DMS79 (cell line): ENCODE data around the gene TMEM19.

Source experiments
- DNase-seq: peaks from one replicate; lab custom pipeline; 2025; lab: John Stamatoyannopoulos, UW

TMEM19 gene

DNA sequence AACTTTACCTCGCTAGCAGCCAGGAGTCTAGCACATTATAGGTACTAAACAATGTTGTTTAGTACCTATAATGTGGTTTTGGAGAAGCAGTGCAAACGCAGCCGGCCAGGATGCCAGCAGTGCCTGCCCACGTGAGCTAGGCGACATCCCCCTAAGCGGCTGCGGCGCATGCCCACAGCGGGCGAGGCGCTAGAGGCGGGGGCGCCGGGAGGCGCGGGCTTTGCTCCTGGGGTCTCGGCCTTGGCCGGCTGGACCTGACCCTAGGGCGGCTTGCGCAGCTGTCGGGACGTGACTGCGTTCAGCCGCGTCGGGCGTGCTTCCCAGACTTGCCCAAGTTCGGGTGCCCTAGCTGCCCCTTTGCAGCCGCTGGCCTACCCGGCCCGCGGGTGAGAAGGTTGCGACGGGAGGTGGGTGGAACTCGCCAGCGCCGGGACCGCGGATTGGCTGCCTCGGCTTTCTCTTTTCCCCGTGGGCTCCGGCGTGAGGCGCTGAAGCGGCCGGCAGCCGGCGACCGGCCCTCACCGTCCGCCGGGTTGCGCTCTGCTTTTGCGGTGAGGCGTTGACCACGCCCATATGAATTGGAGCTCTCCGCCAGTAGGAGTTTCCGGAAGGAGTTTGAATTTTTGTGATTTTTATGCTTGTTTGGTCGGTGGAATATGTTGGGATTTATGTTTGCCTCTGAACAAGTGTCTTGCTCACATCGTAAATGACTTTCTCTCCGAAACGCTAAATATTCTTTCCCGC is at the start of gene TMEM19:
TMEM19 (plus strand) TSS at position 169 of the 744 bp plus-strand sequence. CDS start 599 bp downstream, outside the sequence.
- DNase-seq = no peak

- DNase-seq = peak; percentile 3
Measured at GRCh38 chr12:71636704-71637115, 49.2 kb upstream of the TMEM19 start.

DNA sequence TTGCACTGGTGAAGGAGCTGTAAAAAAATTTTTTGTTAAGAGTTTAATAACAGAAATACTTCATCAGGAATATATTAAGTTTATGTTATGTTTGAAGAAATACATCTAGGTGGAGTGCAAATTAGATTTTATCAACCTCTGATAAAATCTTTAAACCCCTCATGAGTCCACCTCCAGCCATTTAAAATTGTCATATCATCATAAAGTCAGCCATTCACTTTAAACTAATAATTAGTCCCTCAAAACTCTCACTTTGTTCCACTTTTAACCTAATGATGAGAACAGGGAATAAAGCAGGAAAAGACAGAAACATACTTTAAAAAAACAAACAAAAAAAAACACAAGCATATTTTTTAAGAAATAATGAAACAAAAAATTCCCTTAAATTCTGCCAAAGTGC is 47.4 kb upstream of the TMEM19 start:
- no peak for DNase-seq

DNA sequence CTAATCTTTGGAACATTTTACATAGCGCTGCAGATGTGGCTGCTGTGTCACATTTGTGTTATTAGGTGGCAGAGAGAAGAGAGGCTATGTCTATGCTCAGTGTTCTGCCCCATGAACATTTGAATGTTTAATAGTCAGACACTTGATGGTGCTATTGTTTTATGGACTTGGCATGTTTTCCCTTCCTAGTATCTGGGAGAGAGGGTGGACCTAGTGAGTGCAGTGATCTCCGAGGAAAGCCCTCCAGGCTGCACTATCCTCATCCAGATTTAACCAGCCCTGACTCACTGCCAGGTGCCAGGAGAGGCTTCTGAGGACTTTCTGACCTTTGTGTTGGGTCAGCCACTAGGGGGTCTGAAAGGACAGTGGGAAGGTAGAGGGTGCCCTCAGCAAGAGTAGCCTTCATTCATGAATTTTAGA is 46.5 kb upstream of the TMEM19 start:
- peak; percentile 16 for DNase-seq

GRCh38 chr12:71640316-71640715 is 45.6 kb upstream of the TMEM19 start:
- no peak for DNase-seq

GRCh38 chr12:71641390-71641789 is 44.5 kb upstream of the TMEM19 start:
- no peak for DNase-seq

GRCh38 chr12:71642264-71642663 is 43.6 kb upstream of the TMEM19 start:
- no peak for DNase-seq

DNA sequence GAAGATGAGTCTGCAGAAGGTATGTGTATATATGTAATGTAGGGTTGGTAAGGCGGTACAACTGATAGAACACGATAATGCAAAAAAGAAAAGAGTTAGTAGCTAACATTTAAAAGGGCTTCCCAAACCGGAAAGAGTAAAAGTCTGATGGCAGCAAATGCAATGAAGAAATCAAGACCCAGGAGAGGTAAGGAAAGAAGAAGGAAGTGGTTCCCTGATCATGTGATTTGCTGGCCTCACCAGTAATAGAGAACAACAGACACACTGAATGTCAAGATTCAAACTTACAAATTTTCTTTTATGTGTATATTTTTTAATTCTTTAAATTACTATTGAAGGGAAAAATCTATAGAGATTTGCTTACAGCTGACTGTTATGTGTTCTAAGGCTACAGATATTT is 40.6 kb upstream of the TMEM19 start:
- DNase-seq = no peak

DNA sequence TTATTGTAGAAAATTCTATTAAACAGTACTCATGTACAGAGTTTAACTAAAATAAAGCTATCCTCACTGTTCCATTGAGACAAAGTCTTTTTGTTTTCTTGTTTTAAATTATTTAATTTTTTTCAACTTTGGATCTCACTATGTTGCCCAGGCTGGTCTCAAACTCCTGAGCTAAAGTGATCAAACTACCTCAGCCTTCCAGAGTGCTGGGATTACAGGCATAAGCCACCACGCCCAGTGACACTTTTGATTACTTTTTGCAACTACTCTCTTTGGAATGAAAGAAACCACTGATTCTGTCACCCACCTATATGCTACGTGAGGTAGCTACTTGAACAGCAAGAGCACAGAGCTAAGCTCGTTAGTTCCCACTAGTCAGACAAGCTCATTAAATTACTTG is 39.4 kb upstream of the TMEM19 start:
- no peak for DNase-seq

DNA sequence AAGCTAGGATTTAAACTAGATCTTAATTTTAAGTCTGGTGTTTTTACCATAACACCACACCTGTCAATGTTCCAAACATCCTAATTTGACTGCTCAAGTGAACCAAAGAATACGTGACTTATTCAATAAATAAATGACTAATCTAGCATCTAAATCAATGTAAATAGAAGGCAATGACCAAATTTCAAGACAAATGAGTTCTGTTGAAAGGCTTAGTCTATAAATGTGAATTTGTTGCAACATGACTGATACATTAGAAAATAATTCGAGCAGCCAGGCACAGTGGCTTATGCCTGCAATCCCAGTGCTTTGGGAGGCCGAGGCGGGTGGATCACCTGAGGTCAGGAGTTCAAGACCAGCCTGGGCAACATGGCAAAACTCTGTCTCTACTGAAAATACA is 37.3 kb upstream of the TMEM19 start:
- DNase-seq = no peak

- DNase-seq = no peak
Measured at GRCh38 chr12:71649401-71649800, 36.5 kb upstream of the TMEM19 start.

DNA sequence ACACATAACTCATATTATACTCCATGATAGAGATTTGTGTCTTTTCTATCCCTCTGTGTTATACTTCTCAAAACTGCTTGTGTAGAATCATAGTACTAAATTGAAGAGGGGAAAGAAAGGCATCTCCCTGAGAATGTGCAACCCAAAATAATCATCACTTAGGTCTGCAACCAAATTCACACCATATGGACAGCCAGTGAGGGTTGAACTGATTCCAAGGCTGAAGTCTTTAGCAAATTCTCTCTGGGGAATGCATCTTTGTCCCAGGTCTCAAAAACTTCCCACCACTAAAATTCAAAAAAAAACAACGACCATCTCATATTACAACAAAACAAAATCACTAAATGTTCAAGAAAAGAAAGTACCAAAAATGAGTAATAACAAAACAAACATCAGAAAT is 33.2 kb upstream of the TMEM19 start:
- DNase-seq = no peak

DNA sequence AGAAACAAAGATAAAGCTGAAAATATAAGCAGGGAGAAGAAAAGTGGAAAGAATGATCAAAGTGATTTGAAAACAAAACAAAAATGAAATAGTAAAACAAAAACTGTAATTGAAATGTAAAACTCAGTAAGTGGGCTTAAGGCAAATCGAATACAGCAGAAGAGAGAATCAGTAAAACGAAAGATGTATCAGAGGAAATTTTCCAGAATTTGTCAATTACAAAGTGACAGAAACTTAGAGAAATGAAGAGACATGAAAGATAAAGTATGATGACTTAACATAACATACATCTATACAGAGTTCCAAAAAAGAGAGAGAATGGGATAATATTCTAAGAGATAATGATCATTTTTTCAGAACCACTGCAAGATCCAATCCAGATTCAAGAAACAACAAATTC is 32.7 kb upstream of the TMEM19 start:
- DNase-seq = no peak

DNA sequence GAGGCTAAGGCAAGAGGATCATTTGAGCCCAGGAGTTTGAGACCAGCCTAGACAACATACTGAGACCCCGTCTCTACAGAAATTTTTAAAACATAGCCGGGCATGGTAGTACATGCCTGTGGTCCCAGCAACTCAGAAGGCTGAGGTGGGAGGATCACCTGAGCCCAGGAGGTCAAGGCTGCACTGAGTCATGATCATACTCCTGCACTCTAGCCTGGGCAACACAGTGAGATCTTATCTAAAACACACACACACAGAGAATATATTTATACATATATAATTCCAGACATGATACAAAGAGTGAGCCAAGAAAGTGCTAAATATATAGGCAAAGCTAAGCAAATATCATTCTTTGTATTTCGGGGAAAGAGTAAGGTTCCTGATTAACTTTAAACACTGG is 31.7 kb upstream of the TMEM19 start:
- DNase-seq = no peak

DNA sequence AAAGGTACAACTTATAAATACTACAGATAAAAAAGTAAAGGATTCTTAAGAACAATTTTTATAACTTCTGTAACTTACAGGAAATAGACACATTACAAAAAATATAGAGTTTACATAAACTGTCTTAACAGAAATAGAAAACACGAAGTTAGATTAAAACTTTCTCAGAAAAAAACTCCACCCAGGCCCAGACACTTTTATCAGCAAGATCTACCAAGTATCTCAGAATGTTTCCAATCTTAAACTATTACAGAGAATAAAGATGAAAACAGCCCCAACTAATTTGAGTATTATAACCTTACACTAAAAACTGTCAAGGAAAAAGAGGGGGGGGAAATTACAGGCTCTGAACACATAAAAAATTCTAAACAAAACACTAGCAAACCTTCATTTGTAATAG is 30.4 kb upstream of the TMEM19 start:
- DNase-seq = no peak

- DNase-seq = no peak
Measured at GRCh38 chr12:71655907-71656306, 30.0 kb upstream of the TMEM19 start.

- DNase-seq = no peak
Measured at GRCh38 chr12:71656740-71657139, 29.1 kb upstream of the TMEM19 start.

DNA sequence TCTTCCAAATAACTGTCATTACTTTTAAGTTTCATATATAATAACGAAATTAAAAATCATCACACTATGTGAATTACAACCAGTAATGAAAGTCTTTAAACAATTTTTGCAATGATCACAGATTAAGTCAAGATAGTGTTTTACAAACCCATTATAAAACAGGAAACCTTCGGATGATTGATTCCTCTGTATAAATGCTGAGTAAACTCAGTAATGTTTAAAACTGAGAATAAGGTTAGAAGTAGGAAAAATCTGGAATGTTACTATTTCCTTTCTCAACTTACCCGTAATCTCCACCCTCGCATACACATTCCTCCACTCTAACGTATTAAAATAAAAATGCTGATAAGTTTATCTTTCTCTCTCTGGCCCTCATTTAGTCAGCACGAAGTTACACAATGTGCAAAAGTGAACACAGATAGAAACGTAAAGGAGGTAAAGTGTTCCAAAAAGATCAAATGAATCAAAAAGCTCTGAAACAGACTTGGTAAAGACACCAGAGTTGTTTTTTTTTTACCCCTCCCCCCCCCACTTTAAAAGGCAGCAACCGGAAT is 23.8 kb upstream of the TMEM19 start:
- DNase-seq = no peak

GRCh38 chr12:71662849-71663560 is 22.9 kb upstream of the TMEM19 start:
- no peak for DNase-seq

DNA sequence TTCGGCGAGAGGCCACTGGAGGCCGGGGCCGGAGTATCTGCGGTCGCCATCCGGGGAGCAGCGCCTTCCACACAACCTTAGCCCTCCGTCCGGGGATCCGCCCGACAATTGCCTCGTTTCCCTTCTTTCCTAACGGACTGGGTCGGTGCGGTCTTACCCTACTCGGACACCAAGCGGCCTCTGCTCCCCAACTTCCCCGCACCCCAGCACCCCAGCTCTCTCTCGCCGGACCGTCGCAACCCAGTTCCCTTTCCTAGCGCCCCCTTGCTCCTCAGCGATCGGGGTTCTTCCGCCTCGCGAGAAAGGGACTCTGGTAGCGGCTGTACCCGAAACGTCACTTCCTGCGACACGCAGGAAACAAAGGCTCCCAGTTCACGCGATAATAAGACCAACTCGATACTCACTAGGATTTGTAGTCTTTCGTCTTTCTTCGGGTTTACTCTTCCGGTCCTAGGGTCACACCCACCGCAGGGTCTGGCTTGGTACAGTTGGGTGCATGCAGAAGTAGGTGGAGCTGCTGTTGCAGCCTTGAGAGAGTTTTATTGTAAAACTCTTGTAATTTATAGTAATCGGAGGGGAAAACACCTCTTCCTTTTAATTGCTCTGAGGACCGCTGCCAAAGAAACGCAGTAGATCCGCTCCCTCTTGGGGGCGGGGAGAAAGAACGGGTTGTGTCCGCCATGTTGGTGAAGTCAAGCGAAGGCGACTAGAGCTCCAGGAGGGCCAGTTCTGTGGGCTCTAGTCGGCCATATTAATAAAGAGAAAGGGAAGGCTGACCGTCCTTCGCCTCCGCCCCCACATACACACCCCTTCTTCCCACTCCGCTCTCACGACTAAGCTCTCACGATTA is 22.1 kb upstream of the TMEM19 start, which contains the start of the genes THAP2 and ZFC3H1:
THAP2 (plus strand) TSS at position 741 of the 850 bp plus-strand sequence. CDS start 209 bp downstream, outside the sequence.
ZFC3H1 (minus strand) TSS at position 288 of the 850 bp plus-strand sequence; CDS start at position 50, 238 bp downstream.
- peak; percentile 85 for DNase-seq

- peak; percentile 45 for DNase-seq
Measured at GRCh38 chr12:71664411-71665089, 21.3 kb upstream of the TMEM19 start.
